Cerebellar nuclear complex (tissue), 1 donor: ENCODE data around the gene IRAK1.
"Not testable (repeated sequence)": the region's sequence is repeated elsewhere in the genome, so short reads cannot be mapped to it uniquely, and the experiment has no call there.

ENCODE experiments used
- DNase-seq, 2 experiments: peaks; one replicate each; lab custom pipeline; 2025; lab: John Stamatoyannopoulos, UW

The IRAK1 gene

GRCh38 chrX:153995504-153995903, 24.2 kb downstream of the IRAK1 start:
- no peak for DNase-seq

GRCh38 chrX:153994398-153994797, 25.3 kb downstream of the IRAK1 start:
- not testable (repeated sequence) for DNase-seq

GRCh38 chrX:153993978-153994377, 25.7 kb downstream of the IRAK1 start:
- no peak for DNase-seq

GRCh38 chrX:153993079-153993478, 26.6 kb downstream of the IRAK1 start:
- DNase-seq, result peak in 1 of 2 experiments; percentile 25

GRCh38 chrX:153992180-153992579, 27.5 kb downstream of the IRAK1 start:
- DNase-seq, result no peak

GRCh38 chrX:153991013-153991580, 28.6 kb downstream of the IRAK1 start:
- no peak for DNase-seq

GRCh38 chrX:153989973-153990655, 29.6 kb downstream of the IRAK1 start:
- DNase-seq, result no peak

- DNase-seq, result no peak
These were observed 31.2 kb downstream of the IRAK1 start for GRCh38 chrX:153988493-153988892.

- DNase-seq, result peak in 1 of 2 experiments; percentile 27
These were observed 35.1 kb downstream of the IRAK1 start for GRCh38 chrX:153984351-153985178.

- no peak for DNase-seq
These were observed 36.3 kb downstream of the IRAK1 start for GRCh38 chrX:153983321-153983801.

GRCh38 chrX:153981771-153982533, 37.8 kb downstream of the IRAK1 start:
- DNase-seq, result no peak

GRCh38 chrX:153981231-153981630, 38.5 kb downstream of the IRAK1 start:
- DNase-seq, result no peak

- not testable (repeated sequence) for DNase-seq
These were observed 39.3 kb downstream of the IRAK1 start for GRCh38 chrX:153980394-153980793.

- no peak for DNase-seq
These were observed 44.9 kb downstream of the IRAK1 start for GRCh38 chrX:153974726-153975286.

GRCh38 chrX:153974003-153974725, 45.5 kb downstream of the IRAK1 start:
- no peak for DNase-seq

- no peak for DNase-seq
These were observed 46.3 kb downstream of the IRAK1 start for GRCh38 chrX:153973127-153974002.

GRCh38 chrX:153972368-153973126, 47.2 kb downstream of the IRAK1 start, which contains the start of gene TMEM187:
TSS of gene TMEM187 (plus strand) at chrX:153972754. CDS start at chrX:153982063, 9,309 bp downstream.
- peak; percentile 39 to 52 for DNase-seq

GRCh38 chrX:153971450-153972367, 48.0 kb downstream of the IRAK1 start, which contains the start of gene HCFC1:
TSS of gene HCFC1 (minus strand) at chrX:153971818. CDS start at chrX:153970840, 978 bp downstream.
- peak in 1 of 2 experiments; percentile 35 for DNase-seq
